Liver (tissue), 9 donors: ENCODE measurements around the gene ALDOA. TPM values are rescaled to one million over a fixed set of nuclear protein-coding genes. Genes with fewer than 3 reads are reported as not detected.

ENCODE experiments used
- DNase-seq: peaks from one replicate; pipeline ENCODE4 v3.0.0-alpha.2; 2017; ENCODE audit warnings: low spot score
- H3K27ac ChIP-seq, 2 donors: one replicate each; pipeline ENCODE4 v1.7.0; 2013; ENCODE audit warnings: inconsistent platforms in 2 of 2, low read length in 2 of 2, control low read depth in 1 of 2, low read depth in 1 of 2, mild to moderate bottlenecking in 1 of 2
- H3K27me3 ChIP-seq, 4 donors: one replicate each; pipeline versions ENCODE4 v1.6.1 to v1.7.0; 2013; ENCODE audit warnings: low read length in 3 of 4, inconsistent platforms in 1 of 4, mild to moderate bottlenecking in 1 of 4, moderate library complexity in 1 of 4; ENCODE audit not compliant: control insufficient read depth in 4 of 4, insufficient read depth in 4 of 4
- H3K36me3 ChIP-seq, 4 donors: one replicate each; pipeline versions ENCODE4 v1.6.1 to v1.7.0; 2013; ENCODE audit warnings: low read length in 3 of 4, mild to moderate bottlenecking in 3 of 4, low read depth in 1 of 4, moderate library complexity in 1 of 4; ENCODE audit not compliant: control insufficient read depth in 4 of 4, insufficient read depth in 3 of 4
- H3K4me1 ChIP-seq, 4 donors: one replicate each; pipeline versions ENCODE4 v1.6.1 to v1.7.0; 2013; ENCODE audit warnings: low read length in 3 of 4, mild to moderate bottlenecking in 3 of 4, moderate library complexity in 1 of 4; ENCODE audit not compliant: control insufficient read depth in 4 of 4, insufficient read depth in 4 of 4
- H3K4me3 ChIP-seq, 3 donors: one replicate each; pipeline versions ENCODE4 v1.6.1 to v1.7.0; 2013; ENCODE audit warnings: low read length in 3 of 3, control low read depth in 1 of 3, low read depth in 1 of 3, mild to moderate bottlenecking in 1 of 3
- H3K9ac ChIP-seq, 2 donors: one replicate each; pipeline ENCODE4 v1.7.0; 2013; ENCODE audit warnings: low read length in 2 of 2, mild to moderate bottlenecking in 2 of 2, moderate library complexity in 2 of 2, control low read depth in 1 of 2, low read depth in 1 of 2
- H3K9me3 ChIP-seq, 4 donors: one replicate each; pipeline versions ENCODE4 v1.6.1 to v1.7.0; 2013; ENCODE audit warnings: low read length in 3 of 4; ENCODE audit not compliant: control insufficient read depth in 4 of 4
- FOXA1 ChIP-seq: IDR thresholded peaks from 2 replicates; pipeline ENCODE4 v1.6.1; 2016; ENCODE audit warnings: antibody characterized with exemption
- FOXA2 ChIP-seq: IDR thresholded peaks from 2 replicates; pipeline ENCODE4 v1.6.1; 2016; ENCODE audit warnings: antibody characterized with exemption
- GABPA ChIP-seq, 2 donors: IDR thresholded peaks in 1 of 2; conservative IDR thresholded peaks in 1 of 2; 2 replicates each; pipeline ENCODE4 v1.6.1; 2016; ENCODE audit warnings: antibody characterized with exemption in 2 of 2, mild to moderate bottlenecking in 1 of 2, moderate library complexity in 1 of 2
- HNF4A ChIP-seq, 2 donors: conservative IDR thresholded peaks; 2 replicates each; pipeline ENCODE4 v1.6.1; 2016; ENCODE audit warnings: antibody characterized with exemption in 2 of 2, mild to moderate bottlenecking in 2 of 2
- HNF4G ChIP-seq: IDR thresholded peaks from 2 replicates; pipeline ENCODE4 v1.6.1; 2016; ENCODE audit warnings: antibody characterized with exemption
- JUND ChIP-seq, 2 donors: IDR thresholded peaks; 2 replicates each; pipeline ENCODE4 v1.6.1; 2016; ENCODE audit warnings: antibody characterized with exemption in 2 of 2
- NR2F2 ChIP-seq: IDR thresholded peaks from 2 replicates; pipeline ENCODE4 v1.6.1; 2016; ENCODE audit warnings: antibody characterized with exemption
- RAD21 ChIP-seq, 2 donors: IDR thresholded peaks; 2 replicates each; pipeline ENCODE4 v1.6.1; 2016; ENCODE audit warnings: antibody characterized with exemption in 2 of 2, mild to moderate bottlenecking in 2 of 2
- RXRA ChIP-seq, 2 donors: IDR thresholded peaks; 2 replicates each; pipeline ENCODE4 v1.6.1; 2017 to 2018; ENCODE audit warnings: antibody characterized with exemption in 2 of 2, mild to moderate bottlenecking in 1 of 2
- SP1 ChIP-seq: IDR thresholded peaks from 2 replicates; pipeline ENCODE4 v1.6.1; 2018; ENCODE audit warnings: antibody characterized with exemption, mild to moderate bottlenecking
- YY1 ChIP-seq: IDR thresholded peaks from 2 replicates; pipeline ENCODE4 v1.6.1; 2016; ENCODE audit warnings: antibody characterized with exemption, mild to moderate bottlenecking
- WGBS: extraction: QIAGEN DNeasy Blood & Tissue Kit; methylation state at CpG from one replicate; pipeline ENCODE4 v1.1.7; 2013; 5-methylcytosine and 5-hydroxymethylcytosine counted together
- polyA plus RNA-seq, 2 donors: library from polyadenylated mRNA; stranded (reverse) in 1 of 2; unstranded in 1 of 2; fragments of 200-250 nt in 1 of 2; fragments of >200 nt in 1 of 2; fragmentation: Nextera tagmentation in 1 of 2; extraction: Ambion mirVana in 1 of 2; gene quantifications; one replicate each; pipeline versions ENCODE4 v1.2.1 to v1.2.3, GENCODE V29; 2013 to 2015
- total RNA-seq, 2 donors: library from RNA; depleted of rRNA; stranded (reverse); fragments of >200 nt; gene quantifications; one replicate each; pipeline ENCODE4 v1.2.3, GENCODE V29; 2014
- TF ChIP-seq, protein P1 (sequence below): IDR thresholded peaks from 2 replicates; pipeline ENCODE4 v1.6.1; 2016; ENCODE audit warnings: antibody characterized with exemption, mild to moderate bottlenecking
- TF ChIP-seq, protein P2 (sequence below): IDR thresholded peaks from 2 replicates; pipeline ENCODE4 v1.6.1; 2016; ENCODE audit warnings: antibody characterized with exemption
- TF ChIP-seq, protein P3 (sequence below): IDR thresholded peaks from 2 replicates; pipeline ENCODE4 v1.6.1; 2016; ENCODE audit warnings: antibody characterized with exemption
- TF ChIP-seq, protein P4 (sequence below): fragments of 150-350 bp; IDR thresholded peaks from 2 replicates; pipeline ENCODE4 v1.5.1; 2017; ENCODE audit warnings: improper control_type of control experiment, low read depth, low read length; ENCODE audit not compliant: missing input control
- TF ChIP-seq, protein P5 (sequence below): IDR thresholded peaks from 2 replicates; pipeline ENCODE4 v1.6.1; 2016; ENCODE audit warnings: antibody characterized with exemption
- donor health status: healthy.
- donor health status: healthy.
- donor health status: healthy.
- donor health status: healthy.
- donor health status: healthy.

The ALDOA gene
- total and polyA plus RNA-seq, 4 donors = 96.8 to 251 (median 121) TPM

DNA sequence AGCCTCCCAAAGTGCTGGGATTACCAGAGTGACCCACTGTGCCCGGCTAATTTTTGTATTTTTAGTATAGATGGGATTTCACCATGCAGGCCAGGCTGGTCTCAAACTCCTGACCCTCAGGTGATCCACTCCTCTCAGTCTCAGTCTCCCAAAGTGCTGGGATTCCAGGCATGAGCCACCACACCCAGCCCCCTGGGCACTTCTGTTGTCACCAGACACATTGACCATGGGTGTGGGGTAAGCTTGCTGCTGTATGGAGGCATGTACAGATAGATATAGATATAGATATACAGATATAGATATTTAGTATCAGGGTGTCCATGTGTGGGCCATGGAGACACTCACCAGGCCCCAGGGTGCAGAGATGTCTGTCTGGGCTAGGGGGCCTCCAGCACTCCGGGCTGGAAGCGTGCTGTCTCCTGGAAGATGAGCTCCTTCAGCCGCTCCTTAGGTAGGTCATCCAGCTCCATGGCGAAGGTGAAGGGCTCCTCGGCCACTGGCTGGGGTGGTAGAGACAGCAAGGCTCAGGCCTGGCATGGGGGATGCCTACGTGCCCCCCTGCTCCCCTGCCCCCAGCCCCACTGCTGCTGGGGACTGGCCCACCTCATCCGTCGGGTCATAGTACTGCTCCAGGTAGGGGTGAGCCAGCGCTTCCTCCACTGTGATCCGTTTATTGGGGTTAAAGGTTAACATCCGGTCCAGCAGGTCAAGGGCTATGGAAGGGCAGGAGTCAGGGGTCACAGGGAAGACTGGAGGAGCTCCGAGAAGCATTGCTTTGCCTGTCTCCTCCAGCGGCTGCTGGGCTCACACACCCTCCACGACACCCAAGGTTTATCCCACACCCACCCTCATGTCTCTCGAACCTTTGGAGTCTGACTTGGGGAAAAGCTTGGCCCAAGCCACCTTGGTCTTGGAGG is 51.0 kb downstream of the ALDOA start:
- 84% methylated on average over 16 of the region's 16 CpGs for WGBS
- TF ChIP-seq, protein P1, sequence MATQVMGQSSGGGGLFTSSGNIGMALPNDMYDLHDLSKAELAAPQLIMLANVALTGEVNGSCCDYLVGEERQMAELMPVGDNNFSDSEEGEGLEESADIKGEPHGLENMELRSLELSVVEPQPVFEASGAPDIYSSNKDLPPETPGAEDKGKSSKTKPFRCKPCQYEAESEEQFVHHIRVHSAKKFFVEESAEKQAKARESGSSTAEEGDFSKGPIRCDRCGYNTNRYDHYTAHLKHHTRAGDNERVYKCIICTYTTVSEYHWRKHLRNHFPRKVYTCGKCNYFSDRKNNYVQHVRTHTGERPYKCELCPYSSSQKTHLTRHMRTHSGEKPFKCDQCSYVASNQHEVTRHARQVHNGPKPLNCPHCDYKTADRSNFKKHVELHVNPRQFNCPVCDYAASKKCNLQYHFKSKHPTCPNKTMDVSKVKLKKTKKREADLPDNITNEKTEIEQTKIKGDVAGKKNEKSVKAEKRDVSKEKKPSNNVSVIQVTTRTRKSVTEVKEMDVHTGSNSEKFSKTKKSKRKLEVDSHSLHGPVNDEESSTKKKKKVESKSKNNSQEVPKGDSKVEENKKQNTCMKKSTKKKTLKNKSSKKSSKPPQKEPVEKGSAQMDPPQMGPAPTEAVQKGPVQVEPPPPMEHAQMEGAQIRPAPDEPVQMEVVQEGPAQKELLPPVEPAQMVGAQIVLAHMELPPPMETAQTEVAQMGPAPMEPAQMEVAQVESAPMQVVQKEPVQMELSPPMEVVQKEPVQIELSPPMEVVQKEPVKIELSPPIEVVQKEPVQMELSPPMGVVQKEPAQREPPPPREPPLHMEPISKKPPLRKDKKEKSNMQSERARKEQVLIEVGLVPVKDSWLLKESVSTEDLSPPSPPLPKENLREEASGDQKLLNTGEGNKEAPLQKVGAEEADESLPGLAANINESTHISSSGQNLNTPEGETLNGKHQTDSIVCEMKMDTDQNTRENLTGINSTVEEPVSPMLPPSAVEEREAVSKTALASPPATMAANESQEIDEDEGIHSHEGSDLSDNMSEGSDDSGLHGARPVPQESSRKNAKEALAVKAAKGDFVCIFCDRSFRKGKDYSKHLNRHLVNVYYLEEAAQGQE = no peak
- TF ChIP-seq, protein P2, sequence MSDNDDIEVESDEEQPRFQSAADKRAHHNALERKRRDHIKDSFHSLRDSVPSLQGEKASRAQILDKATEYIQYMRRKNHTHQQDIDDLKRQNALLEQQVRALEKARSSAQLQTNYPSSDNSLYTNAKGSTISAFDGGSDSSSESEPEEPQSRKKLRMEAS = no peak
- TF ChIP-seq GABPA (IDR thresholded peaks at IDR 0.05 in 1 of 2, conservative IDR thresholded peaks at IDR 0.05 in 1 of 2) (no peak), FOXA2 (no peak), FOXA1 (no peak), NR2F2 (no peak)
- TF ChIP-seq, protein P3, sequence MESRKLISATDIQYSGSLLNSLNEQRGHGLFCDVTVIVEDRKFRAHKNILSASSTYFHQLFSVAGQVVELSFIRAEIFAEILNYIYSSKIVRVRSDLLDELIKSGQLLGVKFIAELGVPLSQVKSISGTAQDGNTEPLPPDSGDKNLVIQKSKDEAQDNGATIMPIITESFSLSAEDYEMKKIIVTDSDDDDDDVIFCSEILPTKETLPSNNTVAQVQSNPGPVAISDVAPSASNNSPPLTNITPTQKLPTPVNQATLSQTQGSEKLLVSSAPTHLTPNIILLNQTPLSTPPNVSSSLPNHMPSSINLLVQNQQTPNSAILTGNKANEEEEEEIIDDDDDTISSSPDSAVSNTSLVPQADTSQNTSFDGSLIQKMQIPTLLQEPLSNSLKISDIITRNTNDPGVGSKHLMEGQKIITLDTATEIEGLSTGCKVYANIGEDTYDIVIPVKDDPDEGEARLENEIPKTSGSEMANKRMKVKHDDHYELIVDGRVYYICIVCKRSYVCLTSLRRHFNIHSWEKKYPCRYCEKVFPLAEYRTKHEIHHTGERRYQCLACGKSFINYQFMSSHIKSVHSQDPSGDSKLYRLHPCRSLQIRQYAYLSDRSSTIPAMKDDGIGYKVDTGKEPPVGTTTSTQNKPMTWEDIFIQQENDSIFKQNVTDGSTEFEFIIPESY = no peak
- Histone ChIP-seq H3K4me3 (no peak overlapping the region), H3K36me3 (peaks cover 1 to 15% (median 5%) of the 10 kb centered on the region in 4 donors), H3K9me3 (no peaks in the 10 kb centered on the region), H3K27ac (no peak overlapping the region), H3K27me3 (no peaks in the 10 kb centered on the region), H3K9ac (no peak overlapping the region), H3K4me1 (peaks cover 0 to 2% (median 0%) of the 10 kb centered on the region in 4 donors)
- DNase-seq = no peak

DNA sequence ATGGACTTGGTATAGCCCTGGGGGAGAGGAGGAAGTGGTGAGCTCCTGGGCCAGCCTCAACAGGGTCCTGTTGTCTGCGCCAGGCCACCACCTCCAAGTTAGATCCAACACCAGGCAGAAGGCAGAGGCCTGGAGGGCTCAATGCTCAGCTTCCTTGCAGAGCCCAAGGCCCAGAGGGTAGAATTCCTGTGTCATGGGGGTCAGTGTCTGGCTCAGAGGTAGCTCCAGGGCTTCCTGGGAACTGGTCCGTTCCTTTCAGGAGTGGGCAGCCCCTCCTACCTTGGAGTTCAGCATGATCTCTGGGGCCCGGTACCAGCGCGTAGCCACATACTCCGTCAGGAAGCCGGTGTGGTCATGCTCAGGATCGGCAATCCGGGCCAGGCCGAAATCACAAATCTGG is 52.2 kb downstream of the ALDOA start:
- TF ChIP-seq, protein P1 = no peak
- TF ChIP-seq, protein P4, sequence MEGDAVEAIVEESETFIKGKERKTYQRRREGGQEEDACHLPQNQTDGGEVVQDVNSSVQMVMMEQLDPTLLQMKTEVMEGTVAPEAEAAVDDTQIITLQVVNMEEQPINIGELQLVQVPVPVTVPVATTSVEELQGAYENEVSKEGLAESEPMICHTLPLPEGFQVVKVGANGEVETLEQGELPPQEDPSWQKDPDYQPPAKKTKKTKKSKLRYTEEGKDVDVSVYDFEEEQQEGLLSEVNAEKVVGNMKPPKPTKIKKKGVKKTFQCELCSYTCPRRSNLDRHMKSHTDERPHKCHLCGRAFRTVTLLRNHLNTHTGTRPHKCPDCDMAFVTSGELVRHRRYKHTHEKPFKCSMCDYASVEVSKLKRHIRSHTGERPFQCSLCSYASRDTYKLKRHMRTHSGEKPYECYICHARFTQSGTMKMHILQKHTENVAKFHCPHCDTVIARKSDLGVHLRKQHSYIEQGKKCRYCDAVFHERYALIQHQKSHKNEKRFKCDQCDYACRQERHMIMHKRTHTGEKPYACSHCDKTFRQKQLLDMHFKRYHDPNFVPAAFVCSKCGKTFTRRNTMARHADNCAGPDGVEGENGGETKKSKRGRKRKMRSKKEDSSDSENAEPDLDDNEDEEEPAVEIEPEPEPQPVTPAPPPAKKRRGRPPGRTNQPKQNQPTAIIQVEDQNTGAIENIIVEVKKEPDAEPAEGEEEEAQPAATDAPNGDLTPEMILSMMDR = no peak
- TF ChIP-seq HNF4G (no peak), RXRA (IDR thresholded peaks at IDR 0.05) (no peak), HNF4A (conservative IDR thresholded peaks at IDR 0.05) (no peak), YY1 (no peak), RAD21 (IDR thresholded peaks at IDR 0.05) (no peak), SP1 (no peak), JUND (IDR thresholded peaks at IDR 0.05) (no peak)
- TF ChIP-seq, protein P5, sequence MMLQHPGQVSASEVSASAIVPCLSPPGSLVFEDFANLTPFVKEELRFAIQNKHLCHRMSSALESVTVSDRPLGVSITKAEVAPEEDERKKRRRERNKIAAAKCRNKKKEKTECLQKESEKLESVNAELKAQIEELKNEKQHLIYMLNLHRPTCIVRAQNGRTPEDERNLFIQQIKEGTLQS = no peak
- no peak overlapping the region for H3K27ac ChIP-seq

More for the DNA sequence above, 52.2 kb downstream of the ALDOA start:
- Histone ChIP-seq H3K9ac (no peak overlapping the region), H3K27me3 (no peaks in the 10 kb centered on the region), H3K4me1 (peaks cover 2 to 13% (median 5%) of the 10 kb centered on the region in 4 donors), H3K9me3 (no peaks in the 10 kb centered on the region), H3K4me3 (no peak overlapping the region), H3K36me3 (peaks cover 1 to 15% (median 5%) of the 10 kb centered on the region in 4 donors)
- 96% methylated on average over 10 of the region's 10 CpGs for WGBS
- DNase-seq = no peak
